Measurements from ENCODE around the gene OTOG.

- TF ChIP-seq POLR2AphosphoS5 (IDR thresholded peaks at IDR 0.05; ENCODE audit: low read depth, low read length) (no peak), TAF1 (IDR thresholded peaks at IDR 0.05; ENCODE audit: borderline replicate concordance, insufficient read depth, low read length) (no peak), SIN3A (IDR thresholded peaks at IDR 0.05; ENCODE audit: borderline replicate concordance, insufficient read depth, low read length) (no peak)
These were observed 40.1 kb upstream of the OTOG start for GRCh38 chr11:17506942-17507341.

Measured in PFSK-1 (cell line).